HG02759 (cell line): ENCODE data around the gene SCYGR6.
"Not testable (repeated sequence)": the region's sequence is repeated elsewhere in the genome, so short reads cannot be mapped to it uniquely, and the experiment has no call there.

Source experiments
- ATAC-seq: cut with Tn5 transposase; IDR thresholded peaks from one replicate; pipeline ENCODE4 v1.9.1; 2021; ENCODE audit warnings: mild to moderate bottlenecking, moderate library complexity; ENCODE audit not compliant: unreplicated experiment

Gene SCYGR6, protein sequence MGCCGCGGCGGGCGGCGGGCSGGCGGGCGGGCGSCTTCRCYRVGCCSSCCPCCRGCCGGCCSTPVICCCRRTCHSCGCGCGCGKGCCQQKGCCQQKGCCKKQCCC

DNA sequence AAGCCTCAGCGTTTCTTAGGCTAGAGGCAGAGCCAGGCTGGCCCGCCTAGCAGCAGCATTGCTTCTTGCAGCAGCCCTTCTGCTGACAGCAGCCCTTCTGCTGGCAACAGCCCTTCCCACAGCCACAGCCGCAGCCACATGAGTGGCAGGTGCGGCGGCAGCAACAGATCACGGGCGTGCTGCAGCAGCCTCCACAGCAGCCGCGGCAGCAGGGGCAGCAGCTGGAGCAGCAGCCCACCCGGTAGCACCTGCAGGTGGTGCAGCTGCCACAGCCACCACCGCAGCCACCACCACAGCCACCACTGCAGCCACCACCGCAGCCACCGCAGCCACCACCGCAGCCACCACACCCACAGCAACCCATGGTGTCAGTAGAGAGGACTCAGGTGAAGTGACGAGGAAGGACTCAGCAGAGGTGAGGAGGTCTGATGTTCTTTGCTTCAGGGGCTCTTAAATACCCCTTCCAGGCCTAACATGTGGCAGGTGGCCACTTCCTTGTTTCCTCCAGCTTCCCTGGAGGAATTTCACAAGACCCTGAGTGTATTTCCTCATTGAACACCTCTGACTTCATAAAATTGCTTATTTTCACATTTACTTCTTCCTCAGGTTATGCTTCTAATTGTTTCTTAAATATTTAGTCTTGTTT is at the start of gene SCYGR6:
Gene SCYGR6 (minus strand): TSS at position 364 of the 646 bp plus-strand sequence. CDS start 0 bp downstream, at position 364.
- no peak for ATAC-seq

DNA sequence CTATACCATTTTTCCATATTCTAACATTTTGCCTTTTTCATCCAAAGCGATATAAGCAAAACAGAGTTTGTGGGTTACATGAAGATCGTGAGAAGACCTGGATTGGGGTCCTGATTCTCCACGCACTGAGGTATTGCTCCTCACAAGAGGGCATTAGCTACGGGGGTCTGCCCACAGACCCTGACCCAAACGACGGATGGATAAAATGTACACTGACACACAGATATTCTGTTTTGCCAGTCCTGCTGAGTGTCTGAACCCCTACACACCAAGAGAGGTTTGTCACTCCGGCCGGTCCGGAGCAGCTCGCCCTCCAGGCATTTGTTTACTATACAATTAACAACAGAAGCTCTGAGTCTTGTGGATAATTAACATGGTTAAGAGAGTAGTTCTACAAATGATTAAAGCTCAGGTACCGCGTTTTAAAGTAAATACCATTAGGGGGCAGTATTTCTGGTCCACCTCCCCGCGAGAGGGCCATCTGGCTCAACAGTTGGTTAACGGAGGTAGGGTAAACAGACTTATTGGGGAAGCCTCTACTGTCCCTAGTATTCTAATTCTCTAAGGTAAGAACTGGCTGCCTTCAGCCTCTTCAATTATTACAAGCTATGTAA is 49.6 kb upstream of the SCYGR6 start:
- ATAC-seq = peak; percentile 67

DNA sequence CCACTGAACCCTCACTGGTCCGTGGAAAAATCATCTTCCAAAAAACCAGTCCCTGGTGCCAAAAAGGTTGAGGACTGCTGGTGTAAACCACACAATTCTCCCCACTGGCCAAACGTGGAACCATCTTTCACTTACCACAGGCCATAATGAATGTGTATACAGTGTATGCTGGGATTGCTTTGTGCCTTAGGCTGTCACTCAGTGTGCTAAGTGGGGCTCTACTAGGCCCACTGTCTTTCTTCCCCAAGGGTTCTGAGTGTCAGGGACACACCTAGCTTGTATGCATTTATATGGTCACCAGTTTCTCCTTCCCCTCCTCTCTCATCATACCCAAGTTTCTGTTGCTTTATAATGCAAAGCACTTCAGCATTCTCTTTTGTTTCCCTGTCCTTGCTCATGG is 48.4 kb upstream of the SCYGR6 start:
- ATAC-seq = no peak

DNA sequence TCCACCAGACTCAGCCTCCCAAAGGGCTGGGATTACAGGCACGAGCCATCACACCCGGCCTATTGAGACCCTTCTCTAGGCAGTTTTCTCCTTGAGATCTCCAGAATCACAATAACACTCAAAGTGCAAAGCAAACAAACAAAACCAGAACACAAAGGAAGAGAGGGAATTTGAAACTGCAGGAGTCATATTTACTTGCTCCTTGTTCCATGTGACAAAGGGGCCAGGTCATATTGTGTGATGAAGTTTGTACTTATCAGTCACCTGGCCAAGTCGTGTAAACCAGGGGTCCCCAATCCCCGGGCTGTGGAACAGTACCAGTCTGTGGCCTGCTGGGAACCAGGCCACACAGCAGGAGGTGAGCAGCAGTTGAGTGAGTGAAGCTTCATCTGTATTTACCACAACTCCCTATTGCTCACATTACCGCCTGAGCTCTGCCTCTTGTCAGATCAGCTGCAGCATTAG is 47.7 kb upstream of the SCYGR6 start:
- ATAC-seq = no peak

DNA sequence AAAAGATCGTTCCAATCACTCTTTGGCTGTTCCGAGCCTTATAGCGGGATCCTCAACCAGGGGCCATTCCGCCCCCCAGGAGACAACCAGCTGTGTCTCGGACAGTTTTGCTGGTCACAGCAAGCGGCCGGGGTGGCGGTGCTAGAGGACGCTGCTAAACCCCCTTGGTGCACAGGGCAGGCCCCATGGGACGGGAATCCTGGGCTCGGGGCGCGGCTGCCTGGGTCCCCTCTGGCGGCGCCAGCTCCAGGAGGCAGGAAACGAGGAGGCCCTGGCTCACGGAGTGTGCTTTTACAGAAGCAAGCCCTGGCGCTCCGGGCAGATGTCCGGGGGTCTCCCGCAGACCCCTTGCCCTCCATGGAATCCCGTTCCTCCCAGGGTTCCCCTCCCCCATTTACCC is 43.3 kb upstream of the SCYGR6 start:
- ATAC-seq = no peak

DNA sequence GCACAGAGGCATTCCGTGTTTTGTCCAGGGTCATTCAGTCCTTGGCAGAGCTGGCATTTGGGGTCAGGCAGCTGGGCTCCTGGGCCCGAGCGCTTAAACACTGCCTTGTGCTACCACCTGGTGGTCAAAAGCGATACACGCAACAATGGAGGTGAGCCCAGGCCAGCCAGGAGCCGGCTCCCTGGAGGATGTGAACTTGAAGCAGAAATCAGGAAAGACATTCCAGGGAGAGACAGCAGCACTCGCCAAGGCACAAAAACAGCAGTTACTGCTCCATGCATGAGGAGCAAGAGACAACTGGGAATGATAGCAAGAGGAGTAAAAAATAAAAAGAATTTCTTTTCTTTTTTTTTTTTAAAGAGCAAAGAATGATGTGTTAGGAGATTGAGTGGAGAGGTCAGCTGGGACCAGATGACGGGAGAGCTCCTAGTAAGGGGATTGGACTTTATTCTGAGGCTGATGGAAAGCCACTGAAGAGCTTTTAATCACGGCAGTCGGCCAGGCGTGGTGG is 41.9 kb upstream of the SCYGR6 start:
- ATAC-seq = peak; percentile 98

DNA sequence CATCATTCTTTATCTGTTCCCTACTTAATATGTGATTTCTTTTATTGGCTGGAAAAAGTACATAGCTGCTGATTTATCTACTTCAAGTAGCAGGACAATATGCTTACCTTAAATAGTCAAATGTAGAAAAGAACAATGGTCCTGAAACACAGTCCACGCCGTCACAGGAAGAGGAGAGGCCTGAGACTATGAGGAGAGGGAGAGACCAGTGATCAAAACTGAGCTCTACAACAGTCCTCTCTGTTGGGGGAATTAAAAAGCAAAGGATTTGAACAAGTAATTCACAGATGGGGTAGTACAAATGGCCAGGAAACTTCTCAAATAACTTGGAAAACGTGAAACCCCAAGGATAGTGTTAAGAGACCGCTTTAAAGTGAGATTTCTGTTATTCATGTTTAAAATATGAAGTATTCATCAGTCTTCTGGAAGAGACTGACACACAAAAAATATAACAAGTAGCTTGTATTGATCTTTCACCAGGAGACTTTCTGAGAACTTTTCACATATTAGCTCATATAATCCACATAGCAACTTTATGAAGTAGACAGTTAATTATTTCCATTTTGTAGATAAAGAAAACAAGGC is 41.3 kb upstream of the SCYGR6 start:
- peak; percentile 7 for ATAC-seq

DNA sequence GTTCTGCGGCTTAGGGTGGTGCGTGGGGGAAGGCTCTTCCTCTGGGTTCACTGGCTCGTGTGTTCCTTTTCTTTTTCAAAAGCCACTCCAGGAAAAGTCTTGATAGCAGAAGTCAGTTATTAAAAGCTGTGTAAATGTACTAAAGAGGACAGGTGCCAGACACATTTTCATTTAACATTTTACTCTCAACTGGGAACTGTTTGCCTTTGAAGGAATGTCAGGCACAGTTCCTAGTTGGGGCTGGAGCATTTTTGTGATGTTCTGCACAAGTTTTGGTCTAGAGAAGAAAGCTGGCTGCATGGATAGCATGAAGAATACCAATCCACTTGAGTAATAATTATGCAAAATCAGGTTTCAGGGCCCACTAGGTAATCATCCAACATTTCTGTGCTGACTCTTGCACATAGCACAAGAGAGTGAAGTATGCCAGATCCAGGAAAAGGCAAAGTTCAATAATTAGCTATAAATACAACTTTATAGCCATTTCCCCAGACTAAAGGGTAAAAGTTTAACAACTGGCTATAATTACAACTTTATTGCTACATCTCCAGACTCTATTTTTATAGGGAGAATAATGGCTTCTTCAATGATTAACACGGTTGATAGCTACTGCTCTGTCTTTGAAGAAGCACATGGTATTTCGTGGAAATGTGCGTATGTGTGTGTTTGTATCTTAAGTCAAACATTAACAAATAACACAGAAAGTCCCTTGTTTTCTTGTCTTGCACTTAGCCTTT is 37.4 kb upstream of the SCYGR6 start:
- ATAC-seq = no peak

DNA sequence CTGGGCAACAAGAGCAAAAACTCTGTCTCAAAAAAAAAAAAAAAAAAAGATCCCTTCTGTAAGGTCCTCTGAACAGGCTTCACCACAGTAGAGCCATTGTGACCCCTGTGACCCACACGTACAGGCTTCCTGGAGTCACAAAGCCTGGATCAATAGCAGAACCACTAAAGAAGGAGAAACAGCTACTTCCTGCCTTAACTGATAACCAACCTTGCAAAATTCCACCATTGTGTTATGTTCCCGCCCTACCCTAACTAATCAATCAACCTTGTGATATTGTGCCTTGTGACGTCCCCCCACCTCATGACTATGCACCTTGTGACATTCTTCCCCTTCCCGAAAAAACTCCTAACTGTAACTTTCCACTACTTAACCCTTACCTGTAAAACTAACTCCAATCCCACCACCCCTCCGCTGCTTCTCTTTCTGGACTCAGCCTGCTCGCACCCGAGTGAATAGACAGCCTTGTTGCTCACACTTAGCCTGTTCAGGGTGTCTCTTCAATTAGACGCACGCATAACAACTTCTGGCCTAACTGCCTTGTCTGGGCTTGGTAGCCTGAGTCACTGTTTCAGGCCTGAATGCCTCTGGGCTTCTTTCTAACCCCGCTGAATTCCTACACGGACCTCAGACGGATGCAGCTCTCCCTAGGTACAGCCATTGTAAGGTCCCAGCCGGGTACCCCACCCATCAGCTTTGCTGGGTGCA is 35.0 kb upstream of the SCYGR6 start:
- ATAC-seq = no peak

DNA sequence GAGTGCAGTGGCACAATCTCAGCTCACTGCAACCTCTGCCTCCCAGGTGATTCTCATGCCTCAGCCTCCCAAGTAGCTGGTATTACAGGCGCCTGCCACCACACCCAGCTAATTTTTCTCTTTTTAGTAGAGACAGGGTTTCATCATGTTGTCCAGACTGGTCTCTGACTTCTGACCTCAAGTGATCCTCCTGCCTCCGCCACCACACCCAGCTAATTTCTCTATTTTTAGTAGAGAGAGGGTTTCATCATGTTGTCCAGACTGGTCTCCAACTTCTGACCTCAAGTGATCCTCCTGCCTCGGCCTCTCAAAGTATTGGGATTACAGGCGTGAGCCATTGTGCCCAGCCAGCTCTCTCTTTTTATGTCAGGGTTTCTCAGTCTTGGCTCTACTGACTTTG is 31.7 kb upstream of the SCYGR6 start:
- ATAC-seq = not testable (repeated sequence)

DNA sequence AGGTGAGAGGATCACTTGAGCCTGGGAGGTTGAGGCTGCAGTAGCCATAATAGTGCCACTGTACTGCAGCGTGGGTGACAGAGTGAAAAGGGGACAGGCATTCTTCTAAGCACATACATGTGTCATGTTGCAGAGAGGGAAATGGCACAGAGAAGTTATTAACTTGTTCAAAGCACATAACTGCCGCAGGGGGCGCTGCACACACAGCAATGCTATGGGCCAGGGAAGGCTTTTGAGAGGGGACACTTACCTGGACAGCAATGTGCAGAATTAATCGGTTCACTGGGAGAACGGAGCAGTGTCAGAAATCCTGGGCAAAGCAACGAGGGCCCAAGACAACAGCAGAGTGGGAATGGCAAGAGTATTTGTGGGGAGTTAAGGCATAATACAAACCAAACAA is 23.5 kb upstream of the SCYGR6 start:
- ATAC-seq = no peak

DNA sequence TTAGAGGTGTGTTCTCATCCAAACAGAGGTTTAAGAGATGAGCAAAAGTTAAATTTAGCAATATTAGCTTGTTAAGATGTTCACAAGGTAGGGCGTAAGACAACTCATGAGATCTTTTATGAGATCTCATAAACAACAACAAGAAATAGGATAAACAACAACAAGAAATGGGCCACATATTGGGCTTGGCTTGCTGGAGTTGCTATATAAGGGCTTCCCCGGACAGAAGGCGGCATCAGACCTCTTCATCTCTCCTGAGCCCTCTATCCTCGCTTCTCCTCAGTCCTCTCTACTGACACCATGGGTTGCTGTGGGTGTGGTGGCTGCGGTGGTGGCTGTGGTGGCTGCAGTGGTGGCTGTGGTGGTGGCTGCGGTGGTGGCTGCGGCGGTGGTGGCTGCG is 21.0 kb upstream of the SCYGR6 start, which contains the start of gene SCYGR8:
Gene SCYGR8 (plus strand): TSS at position 301 of the 400 bp plus-strand sequence. CDS start 0 bp downstream, at position 301.
- ATAC-seq = no peak

DNA sequence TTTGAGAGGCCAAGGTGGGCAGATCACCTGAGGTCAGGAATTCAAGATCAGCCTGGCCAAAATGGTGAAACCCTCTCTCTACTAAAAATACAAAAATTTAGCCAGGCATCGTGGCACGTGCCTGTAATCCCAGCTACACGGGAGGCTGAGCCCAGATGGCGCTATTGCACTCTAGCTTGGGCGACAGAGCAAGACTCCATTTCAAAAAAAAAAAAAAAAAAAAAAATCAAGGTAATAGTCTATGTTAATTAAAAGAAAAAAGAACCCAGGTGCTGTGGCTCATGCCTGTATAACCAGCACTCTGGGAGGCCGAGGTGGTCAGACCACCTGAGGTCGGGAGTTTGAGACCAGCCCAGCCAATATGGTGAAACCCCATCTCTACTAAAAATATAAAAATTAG is 16.1 kb upstream of the SCYGR6 start:
- ATAC-seq = not testable (repeated sequence)

DNA sequence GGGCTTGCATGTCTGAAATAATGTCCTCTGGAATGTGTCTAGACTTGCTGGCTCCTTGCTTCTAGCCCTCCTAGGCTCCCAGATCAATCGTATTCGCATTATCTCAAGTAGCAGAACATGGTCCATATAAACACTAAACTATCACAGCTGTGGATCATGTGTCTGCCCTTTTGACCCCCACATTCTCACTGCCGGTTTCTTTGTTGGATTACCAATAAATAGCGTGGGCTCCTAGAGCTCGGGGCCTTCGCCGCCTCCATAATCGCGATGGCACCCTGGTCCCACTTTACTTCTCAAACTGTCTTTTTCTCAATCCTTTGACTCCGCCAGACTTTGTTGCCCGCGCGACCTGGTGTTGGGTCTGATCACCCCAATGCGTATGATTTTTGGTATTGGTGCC is 14.8 kb upstream of the SCYGR6 start:
- ATAC-seq = no peak

DNA sequence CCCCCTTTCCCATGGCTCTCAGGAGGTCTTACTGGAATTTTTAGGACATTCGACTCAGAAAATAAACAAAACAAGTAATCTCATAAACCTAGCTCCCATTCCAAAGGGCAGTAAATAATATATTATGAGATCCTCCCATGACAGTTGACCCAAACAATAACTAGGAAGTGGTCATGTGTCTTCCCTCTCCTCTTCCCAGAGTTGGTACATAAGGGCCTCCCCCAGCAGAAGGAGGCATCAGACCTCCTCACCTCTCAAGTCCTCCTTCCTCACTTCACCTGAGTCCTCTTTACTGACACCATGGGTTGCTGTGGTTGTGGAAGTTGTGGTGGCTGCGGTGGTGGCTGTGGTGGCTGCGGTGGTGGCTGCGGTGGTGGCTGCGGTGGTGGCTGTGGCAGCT is 3.5 kb upstream of the SCYGR6 start, which contains the start of gene SCYGR7:
Gene SCYGR7 (plus strand): TSS at position 301 of the 400 bp plus-strand sequence. CDS start 0 bp downstream, at position 301.
- no peak for ATAC-seq

DNA sequence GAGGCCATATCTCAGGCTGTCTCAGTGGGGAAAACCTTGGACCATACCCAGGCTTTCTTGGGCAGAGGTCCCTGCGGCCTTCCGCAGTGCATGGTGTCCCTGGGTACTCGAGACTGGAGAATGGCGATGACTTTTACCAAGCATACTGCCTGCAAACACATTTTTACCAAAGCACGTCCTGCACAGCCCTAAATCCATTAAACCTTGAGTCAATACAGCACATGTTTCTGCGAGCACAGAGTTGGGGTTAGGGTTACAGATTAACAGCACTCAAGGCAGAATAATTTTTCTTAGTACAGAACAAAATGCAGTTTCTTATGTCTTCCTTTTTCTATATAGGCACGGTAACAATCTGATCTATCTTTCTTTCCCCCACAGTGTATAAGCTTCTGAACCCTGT is 1.7 kb downstream of the SCYGR6 start:
- ATAC-seq = not testable (repeated sequence)

DNA sequence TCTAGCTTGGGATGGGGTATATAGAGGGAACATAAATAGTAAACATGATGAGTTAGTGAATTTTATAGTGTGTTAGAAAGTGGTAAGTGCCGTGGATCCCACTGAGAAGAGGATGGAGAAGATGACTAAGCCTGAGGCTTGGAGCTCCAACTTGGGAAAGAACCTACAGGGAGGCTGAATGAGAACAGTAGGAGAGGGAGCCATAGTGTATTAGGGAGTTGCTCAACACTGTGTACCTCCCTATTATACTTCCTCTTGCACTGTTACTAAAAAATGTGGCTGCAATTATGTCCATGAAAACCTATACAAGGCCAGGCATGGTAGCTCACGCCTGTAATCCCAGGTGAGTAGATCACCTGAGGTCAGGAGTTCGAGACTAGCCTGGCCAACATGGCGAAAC is 3.9 kb downstream of the SCYGR6 start:
- ATAC-seq = no peak

DNA sequence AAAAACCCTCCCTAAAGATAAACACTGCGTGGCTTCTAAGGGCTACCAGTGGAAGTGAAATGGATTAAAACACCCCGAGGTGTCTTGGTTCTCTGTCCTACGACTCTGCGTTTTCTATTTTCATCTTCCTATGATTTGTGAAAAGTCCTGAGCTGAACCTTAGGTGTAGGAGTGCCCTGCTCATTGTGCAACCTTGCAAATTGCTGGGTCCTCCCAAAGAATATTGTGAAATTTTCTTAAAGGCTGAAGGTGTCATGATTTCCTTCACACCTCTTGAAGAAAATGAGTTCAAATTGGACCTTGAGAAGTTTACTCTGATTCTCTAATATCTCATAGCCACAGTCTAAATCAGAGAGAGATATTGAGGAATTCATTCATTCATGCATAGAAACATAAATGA is 4.9 kb downstream of the SCYGR6 start:
- no peak for ATAC-seq

DNA sequence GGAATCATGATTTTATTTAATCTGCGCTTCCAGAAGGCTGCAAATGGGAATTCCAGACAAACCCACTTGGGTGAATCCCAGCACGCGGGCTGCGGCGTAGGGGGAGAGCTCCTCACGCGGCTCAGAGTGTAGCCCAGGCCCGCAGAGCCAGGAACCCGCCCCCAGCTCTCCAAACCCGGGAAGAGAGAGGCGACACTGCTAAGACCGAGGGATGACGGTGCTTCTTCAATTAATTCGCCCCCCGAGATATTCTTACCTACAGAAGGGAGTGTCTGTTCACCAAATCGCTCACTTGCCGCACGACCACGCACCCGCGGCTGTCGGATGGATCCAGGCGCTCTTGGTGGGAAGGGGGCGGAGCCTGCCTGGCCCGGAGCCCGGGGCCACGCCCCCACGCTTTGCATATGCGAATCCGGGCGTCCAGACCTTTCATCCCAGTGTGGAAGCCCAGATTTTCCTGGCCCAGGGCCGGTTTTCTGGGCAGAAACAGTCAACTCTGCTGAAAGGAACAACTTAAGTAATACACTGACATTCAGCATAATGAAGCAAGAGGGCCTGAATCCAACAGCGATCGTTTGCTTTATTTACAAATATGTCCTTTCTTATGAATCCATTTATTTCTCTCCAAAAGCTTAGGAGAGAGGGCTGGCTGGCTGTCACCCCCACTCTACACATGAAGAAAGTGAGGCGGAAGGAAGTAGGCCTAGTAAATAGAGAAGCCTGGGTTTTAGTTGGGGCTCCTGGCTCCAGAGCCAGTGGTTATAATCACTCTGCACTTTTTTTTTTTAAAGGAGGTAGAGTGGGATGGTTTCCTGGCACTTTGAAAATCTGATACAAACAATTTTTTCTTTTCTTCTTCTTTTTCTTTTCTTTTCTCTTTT is 6.6 kb downstream of the SCYGR6 start, which contains the start of gene SLC19A3:
Gene SLC19A3 (minus strand): TSS at position 342 of the 881 bp plus-strand sequence. CDS start 15,710 bp downstream, outside the sequence.
- no peak for ATAC-seq
